HEK293 (cell line): Measurements from ENCODE around the gene CDT1.

Source experiments
- BCL11A ChIP-seq: fragments of 450-650 bp; formaldehyde crosslinking; IDR thresholded peaks from 2 replicates; pipeline ENCODE4 v1.5.1; 2016; ENCODE audit warnings: low read depth, missing biosample characterization, missing genetic modification characterization
- GFI1B ChIP-seq: fragments of 450-650 bp; formaldehyde crosslinking; IDR thresholded peaks from 2 replicates; pipeline ENCODE4 v1.5.1; 2016; ENCODE audit warnings: missing biosample characterization, missing genetic modification characterization
- HOXD13 ChIP-seq: sonication (generic); formaldehyde crosslinking; IDR thresholded peaks from 2 replicates; pipeline ENCODE4 v1.8.0; 2022; ENCODE audit warnings: missing genetic modification reagents, borderline replicate concordance
- INSM2 ChIP-seq: fragments of 450-650 bp; formaldehyde crosslinking; IDR thresholded peaks from 2 replicates; pipeline ENCODE4 v1.5.1; 2016; ENCODE audit warnings: missing biosample characterization, missing genetic modification characterization
- MYNN ChIP-seq: fragments of 450-650 bp; formaldehyde crosslinking; IDR thresholded peaks from 2 replicates; pipeline ENCODE4 v1.5.1; 2016; ENCODE audit warnings: missing biosample characterization, missing genetic modification characterization, borderline replicate concordance
- ZBTB48 ChIP-seq: fragments of 450-650 bp; formaldehyde crosslinking; IDR thresholded peaks from 2 replicates; pipeline ENCODE4 v1.5.1; 2016; ENCODE audit warnings: missing biosample characterization, missing genetic modification characterization
- ZBTB8A ChIP-seq: fragments of 450-650 bp; formaldehyde crosslinking; IDR thresholded peaks from 2 replicates; pipeline ENCODE4 v1.5.1; 2016; ENCODE audit warnings: missing biosample characterization, missing genetic modification characterization
- ZEB2 ChIP-seq: fragments of 450-650 bp; formaldehyde crosslinking; IDR thresholded peaks from 2 replicates; pipeline ENCODE4 v1.5.1; 2016; ENCODE audit warnings: missing biosample characterization, missing genetic modification characterization
- ZNF121 ChIP-seq: fragments of 450-650 bp; formaldehyde crosslinking; IDR thresholded peaks from 2 replicates; pipeline ENCODE4 v1.5.1; 2016; ENCODE audit warnings: missing biosample characterization, missing genetic modification characterization
- ZNF133 ChIP-seq: fragments of 450-650 bp; formaldehyde crosslinking; IDR thresholded peaks from 2 replicates; pipeline ENCODE4 v1.5.1; 2016; ENCODE audit warnings: missing biosample characterization, missing genetic modification characterization
- ZNF175 ChIP-seq: fragments of 450-650 bp; formaldehyde crosslinking; IDR thresholded peaks from 2 replicates; pipeline ENCODE4 v1.5.1; 2016; ENCODE audit warnings: missing biosample characterization, missing genetic modification characterization
- ZNF335 ChIP-seq: fragments of 450-650 bp; formaldehyde crosslinking; conservative IDR thresholded peaks from 2 replicates; pipeline ENCODE4 v1.5.1; 2016; ENCODE audit warnings: missing biosample characterization, missing genetic modification characterization
- ZNF394 ChIP-seq: fragments of 450-650 bp; formaldehyde crosslinking; IDR thresholded peaks from 2 replicates; pipeline ENCODE4 v1.5.1; 2016; ENCODE audit warnings: missing biosample characterization, missing genetic modification characterization, mild to moderate bottlenecking, moderate library complexity, borderline replicate concordance
- ZNF426 ChIP-seq: fragments of 450-650 bp; formaldehyde crosslinking; IDR thresholded peaks from 2 replicates; pipeline ENCODE4 v1.5.1; 2017; ENCODE audit warnings: missing biosample characterization, missing genetic modification characterization, mild to moderate bottlenecking, inconsistent platforms, moderate library complexity
- ZNF560 ChIP-seq: fragments of 450-650 bp; formaldehyde crosslinking; IDR thresholded peaks from 2 replicates; pipeline ENCODE4 v1.5.1; 2017; ENCODE audit warnings: missing biosample characterization, missing genetic modification characterization, borderline replicate concordance
- ZNF600 ChIP-seq: fragments of 450-650 bp; formaldehyde crosslinking; IDR thresholded peaks from 2 replicates; pipeline ENCODE4 v1.5.1; 2016; ENCODE audit warnings: missing biosample characterization, missing genetic modification characterization
- ZNF626 ChIP-seq: fragments of 450-650 bp; sonication (Bioruptor Pico); formaldehyde crosslinking; IDR thresholded peaks from 2 replicates; pipeline ENCODE4 v1.5.1; 2018; ENCODE audit warnings: missing biosample characterization, missing genetic modification characterization, inconsistent platforms
- ZNF645 ChIP-seq: fragments of 450-650 bp; formaldehyde crosslinking; IDR thresholded peaks from 2 replicates; pipeline ENCODE4; 2016; ENCODE audit warnings: missing biosample characterization, missing genetic modification characterization
- ZNF654 ChIP-seq: fragments of 450-650 bp; formaldehyde crosslinking; IDR thresholded peaks from 2 replicates; pipeline ENCODE4 v1.5.1; 2016; ENCODE audit warnings: low read depth, missing biosample characterization, missing genetic modification characterization
- ZNF658 ChIP-seq: fragments of 450-650 bp; formaldehyde crosslinking; IDR thresholded peaks from 2 replicates; pipeline ENCODE4; 2016; ENCODE audit warnings: missing biosample characterization, missing genetic modification characterization
- ZNF660 ChIP-seq: fragments of 450-650 bp; IDR thresholded peaks from 2 replicates; pipeline ENCODE4 v1.5.1; 2018; ENCODE audit warnings: missing biosample characterization, mild to moderate bottlenecking, missing genetic modification characterization
- ZNF791 ChIP-seq: fragments of 450-650 bp; formaldehyde crosslinking; IDR thresholded peaks from 2 replicates; pipeline ENCODE4 v1.5.1; 2016; ENCODE audit warnings: missing biosample characterization, missing genetic modification characterization
- ZSCAN4 ChIP-seq: fragments of 450-650 bp; formaldehyde crosslinking; IDR thresholded peaks from 2 replicates; pipeline ENCODE4 v1.5.1; 2017; ENCODE audit warnings: missing biosample characterization, missing genetic modification characterization
- TF ChIP-seq, protein P1 (sequence below): fragments of 450-650 bp; formaldehyde crosslinking; IDR thresholded peaks from 2 replicates; pipeline ENCODE4 v1.5.1; 2016; ENCODE audit warnings: missing biosample characterization, missing genetic modification characterization, borderline replicate concordance
- TF ChIP-seq, protein P2 (sequence below): fragments of 450-650 bp; formaldehyde crosslinking; IDR thresholded peaks from 2 replicates; pipeline ENCODE4 v1.5.1; 2017; ENCODE audit warnings: missing biosample characterization, missing genetic modification characterization

Gene CDT1

DNA sequence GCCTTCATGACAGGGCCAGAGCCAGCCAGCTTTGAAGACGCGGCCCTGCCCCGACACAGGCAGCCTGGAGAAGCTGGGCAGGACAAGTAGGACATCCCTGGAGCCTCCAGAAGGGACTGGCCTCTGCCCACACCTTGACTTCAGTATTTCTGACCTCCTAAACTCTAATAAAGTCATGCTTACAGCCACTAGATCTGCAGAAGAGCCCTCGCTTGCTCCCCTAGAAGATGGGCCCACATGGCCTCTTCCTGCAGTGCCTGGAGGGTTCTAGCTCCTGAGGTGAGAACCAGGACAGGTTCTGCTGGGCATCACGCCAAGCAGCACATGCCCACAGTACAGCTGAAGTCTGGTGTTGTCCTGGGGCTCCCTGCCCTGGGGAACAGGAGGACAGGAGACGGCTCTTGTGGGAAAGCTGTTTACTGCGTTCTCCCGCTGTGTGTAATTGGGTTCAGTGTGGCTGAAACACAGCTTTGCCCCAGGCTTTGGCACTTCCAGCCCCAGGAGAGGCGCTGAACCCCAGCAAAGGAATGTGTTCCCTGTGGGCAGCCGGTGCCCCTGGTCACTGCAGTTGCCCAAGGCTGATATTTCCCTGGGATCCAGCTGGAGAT is 5.6 kb downstream of the CDT1 start (continued):
- TF ChIP-seq INSM2 (tag by site-specific recombination) (peak; percentile 80; the same call in 1 of the 2 replicates), ZNF335 (tag by site-specific recombination) (peak; percentile 51), ZNF654 (tag by site-specific recombination) (no peak), ZNF175 (tag by site-specific recombination) (no peak), MYNN (tag by site-specific recombination) (no peak), ZSCAN4 (tag by site-specific recombination) (no peak), ZNF394 (tag by site-specific recombination) (no peak), GFI1B (tag by site-specific recombination) (no peak), ZNF626 (tag by site-specific recombination) (no peak), ZNF121 (no peak), ZNF791 (tag by site-specific recombination) (no peak), BCL11A (tag by site-specific recombination) (0 out of 2 replicates have a peak, but pooled peaks have one; percentile 55), ZNF658 (tag by site-specific recombination) (no peak), ZEB2 (tag by site-specific recombination) (peak; percentile 56), ZNF133 (tag by site-specific recombination) (no peak), ZNF660 (tag by site-specific recombination) (peak; percentile 45; the same call in 1 of the 2 replicates), HOXD13 (no peak), ZNF600 (tag by site-specific recombination) (peak; percentile 81; the same call in 1 of the 2 replicates), ZBTB8A (tag by site-specific recombination) (peak; percentile 45), ZBTB48 (tag by site-specific recombination) (no peak; the same call in 1 of the 2 replicates), ZNF560 (tag by site-specific recombination) (no peak), ZNF426 (no peak), ZNF645 (tag by site-specific recombination) (no peak)
- TF ChIP-seq, protein P1, sequence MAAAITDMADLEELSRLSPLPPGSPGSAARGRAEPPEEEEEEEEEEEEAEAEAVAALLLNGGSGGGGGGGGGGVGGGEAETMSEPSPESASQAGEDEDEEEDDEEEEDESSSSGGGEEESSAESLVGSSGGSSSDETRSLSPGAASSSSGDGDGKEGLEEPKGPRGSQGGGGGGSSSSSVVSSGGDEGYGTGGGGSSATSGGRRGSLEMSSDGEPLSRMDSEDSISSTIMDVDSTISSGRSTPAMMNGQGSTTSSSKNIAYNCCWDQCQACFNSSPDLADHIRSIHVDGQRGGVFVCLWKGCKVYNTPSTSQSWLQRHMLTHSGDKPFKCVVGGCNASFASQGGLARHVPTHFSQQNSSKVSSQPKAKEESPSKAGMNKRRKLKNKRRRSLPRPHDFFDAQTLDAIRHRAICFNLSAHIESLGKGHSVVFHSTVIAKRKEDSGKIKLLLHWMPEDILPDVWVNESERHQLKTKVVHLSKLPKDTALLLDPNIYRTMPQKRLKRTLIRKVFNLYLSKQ (tag by site-specific recombination): no peak
- TF ChIP-seq, protein P2, sequence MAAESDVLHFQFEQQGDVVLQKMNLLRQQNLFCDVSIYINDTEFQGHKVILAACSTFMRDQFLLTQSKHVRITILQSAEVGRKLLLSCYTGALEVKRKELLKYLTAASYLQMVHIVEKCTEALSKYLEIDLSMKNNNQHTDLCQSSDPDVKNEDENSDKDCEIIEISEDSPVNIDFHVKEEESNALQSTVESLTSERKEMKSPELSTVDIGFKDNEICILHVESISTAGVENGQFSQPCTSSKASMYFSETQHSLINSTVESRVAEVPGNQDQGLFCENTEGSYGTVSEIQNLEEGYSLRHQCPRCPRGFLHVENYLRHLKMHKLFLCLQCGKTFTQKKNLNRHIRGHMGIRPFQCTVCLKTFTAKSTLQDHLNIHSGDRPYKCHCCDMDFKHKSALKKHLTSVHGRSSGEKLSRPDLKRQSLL (tag by site-specific recombination): no peak
